Activated CD8-positive, alpha-beta memory T cell treated with anti-CD3 and anti-CD28 coated beads, Interleukin-2, amount 50 U/mL, for 24 hours (primary cell): Measurements from ENCODE around the gene PRLH.
"Not testable (repeated sequence)": the region's sequence is repeated elsewhere in the genome, so short reads cannot be mapped to it uniquely, and the experiment has no call there.

Experiments used
- DNase-seq: peaks from one replicate; pipeline ENCODE4 v3.0.0-alpha.2; 2020; ENCODE audit errors: extremely low read depth

Gene PRLH

GRCh38 chr2:237600205-237600846 is 34.0 kb downstream of the PRLH start:
- DNase-seq, result no peak

- DNase-seq, result no peak
Measured at GRCh38 chr2:237601453-237602116, 35.2 kb downstream of the PRLH start.

GRCh38 chr2:237602409-237602808 is 36.0 kb downstream of the PRLH start:
- no peak for DNase-seq

GRCh38 chr2:237603049-237603717 is 36.8 kb downstream of the PRLH start:
- no peak for DNase-seq

GRCh38 chr2:237603718-237604362 is 37.5 kb downstream of the PRLH start:
- DNase-seq, result peak; percentile 18

GRCh38 chr2:237604391-237604790 is 38.0 kb downstream of the PRLH start:
- DNase-seq, result no peak

- no peak for DNase-seq
Measured at GRCh38 chr2:237604960-237605359, 38.6 kb downstream of the PRLH start.

GRCh38 chr2:237606522-237606921 is 40.1 kb downstream of the PRLH start:
- DNase-seq, result not testable (repeated sequence)

- DNase-seq, result no peak
Measured at GRCh38 chr2:237612527-237613357, 46.4 kb downstream of the PRLH start.

GRCh38 chr2:237613679-237614078 is 47.3 kb downstream of the PRLH start:
- no peak for DNase-seq

- DNase-seq, result no peak
Measured at GRCh38 chr2:237614151-237614720, 47.9 kb downstream of the PRLH start.

- DNase-seq, result no peak
Measured at GRCh38 chr2:237615631-237616249, 49.4 kb downstream of the PRLH start.

- DNase-seq, result no peak
Measured at GRCh38 chr2:237616373-237616733, 50.0 kb downstream of the PRLH start.
